CD4-positive, alpha-beta T cell treated with Interleukin-10 for 1 hour (primary cell): ENCODE results near the gene SLC25A40.
"Not testable (repeated sequence)": the region's sequence is repeated elsewhere in the genome, so short reads cannot be mapped to it uniquely, and the experiment has no call there.

Experiments used
- DNase-seq: peaks from one replicate; pipeline ENCODE4 v3.0.0-alpha.2; 2020

SLC25A40 gene

GRCh38 chr7:87870471-87870870 lies 5.7 kb downstream of the SLC25A40 start:
- DNase-seq: no peak

- DNase-seq: not testable (repeated sequence)
These were observed 9.6 kb downstream of the SLC25A40 start for GRCh38 chr7:87866533-87866932.

- DNase-seq: no peak
These were observed 10.1 kb downstream of the SLC25A40 start for GRCh38 chr7:87866089-87866488.

- DNase-seq: no peak
These were observed 17.6 kb downstream of the SLC25A40 start for GRCh38 chr7:87858417-87859100.

- no peak for DNase-seq
These were observed 22.8 kb downstream of the SLC25A40 start for GRCh38 chr7:87853237-87853864.

GRCh38 chr7:87852306-87852705 lies 23.9 kb downstream of the SLC25A40 start:
- no peak for DNase-seq

GRCh38 chr7:87850836-87851593 lies 25.1 kb downstream of the SLC25A40 start:
- no peak for DNase-seq

GRCh38 chr7:87837597-87837996 lies 38.6 kb downstream of the SLC25A40 start:
- no peak for DNase-seq

- no peak for DNase-seq
These were observed 43.0 kb downstream of the SLC25A40 start for GRCh38 chr7:87833130-87833529.

- DNase-seq: no peak
These were observed 45.1 kb downstream of the SLC25A40 start for GRCh38 chr7:87831097-87831496.

- DNase-seq: not testable (repeated sequence)
These were observed 47.8 kb downstream of the SLC25A40 start for GRCh38 chr7:87828383-87828782.

GRCh38 chr7:87825369-87825768 lies 50.8 kb downstream of the SLC25A40 start:
- DNase-seq: not testable (repeated sequence)

GRCh38 chr7:87822056-87822455 lies 54.1 kb downstream of the SLC25A40 start:
- not testable (repeated sequence) for DNase-seq

- no peak for DNase-seq
These were observed 57.8 kb downstream of the SLC25A40 start for GRCh38 chr7:87818336-87818735.

GRCh38 chr7:87816389-87816788 lies 59.8 kb downstream of the SLC25A40 start:
- no peak for DNase-seq

GRCh38 chr7:87810726-87811125 lies 65.4 kb downstream of the SLC25A40 start:
- no peak for DNase-seq

GRCh38 chr7:87810130-87810529 lies 66.0 kb downstream of the SLC25A40 start:
- DNase-seq: no peak

- no peak for DNase-seq
These were observed 70.0 kb downstream of the SLC25A40 start for GRCh38 chr7:87806150-87806549.

GRCh38 chr7:87797798-87798403 lies 78.3 kb downstream of the SLC25A40 start:
- peak; percentile 56 for DNase-seq

GRCh38 chr7:87797395-87797794 lies 78.8 kb downstream of the SLC25A40 start:
- DNase-seq: no peak

GRCh38 chr7:87785368-87785995 lies 90.7 kb downstream of the SLC25A40 start:
- DNase-seq: no peak

- no peak for DNase-seq
These were observed 91.7 kb downstream of the SLC25A40 start for GRCh38 chr7:87784424-87784823.
